Neural cell (in vitro differentiated cells): ENCODE results near the gene SIGLEC9. TPM values are rescaled to one million over a fixed set of nuclear protein-coding genes. Genes with fewer than 3 reads are reported as not detected.

Source experiments
- H2AFZ ChIP-seq: fragments of 200-600, 300-800 bp; sonication (generic), shearing (Covaris generic); 2 replicates; pipeline ENCODE4 v1.6.0; 2014; ENCODE audit warnings: low read depth, mild to moderate bottlenecking, antibody characterized with exemption, low read length, moderate library complexity
- H3F3A ChIP-seq: fragments of 200-600 bp; shearing (Covaris generic); 2 replicates; pipeline ENCODE4 v1.6.1; 2016; ENCODE audit warnings: mild to moderate bottlenecking, moderate library complexity, mixed read lengths, antibody characterized with exemption, low read length; ENCODE audit not compliant: insufficient read depth, poor library complexity, severe bottlenecking
- H3K27ac ChIP-seq: fragments of 200-600, 300-800 bp; sonication (generic), shearing (Covaris generic); 2 replicates; pipeline ENCODE4 v1.5.1; 2014; ENCODE audit warnings: mild to moderate bottlenecking, low read length, moderate library complexity
- H3K27me3 ChIP-seq: fragments of 300-800, 200-600 bp; sonication (generic), shearing (Covaris generic); 2 replicates; pipeline ENCODE4 v1.6.0; 2014; ENCODE audit warnings: mild to moderate bottlenecking, low read depth, low read length, moderate library complexity; ENCODE audit not compliant: insufficient read depth
- H3K36me3 ChIP-seq: fragments of 300-800, 200-600 bp; sonication (generic), shearing (Covaris generic); 2 replicates; pipeline ENCODE4 v1.5.1; 2014; ENCODE audit warnings: mild to moderate bottlenecking, antibody characterized with exemption, low read length, moderate library complexity; ENCODE audit not compliant: insufficient read depth
- H3K4me2 ChIP-seq: fragments of 300-800, 200-600 bp; sonication (generic), shearing (Covaris generic); 2 replicates; pipeline ENCODE4 v1.6.0; 2014; ENCODE audit warnings: mild to moderate bottlenecking, low read length
- H3K4me3 ChIP-seq: fragments of 300-800, 200-600 bp; sonication (generic), shearing (Covaris generic); 2 replicates; pipeline ENCODE4 v1.5.1; 2014; ENCODE audit warnings: mild to moderate bottlenecking, low read length, moderate library complexity
- H3K79me2 ChIP-seq: fragments of 200-600 bp; shearing (Covaris generic); replicated peaks from 2 replicates; pipeline ENCODE4 v1.6.0; 2014; ENCODE audit warnings: mild to moderate bottlenecking, low read length, moderate library complexity; ENCODE audit not compliant: insufficient read depth
- H3K9ac ChIP-seq: fragments of 300-800, 200-600 bp; sonication (generic), shearing (Covaris generic); 2 replicates; pipeline ENCODE4 v1.6.1; 2016; ENCODE audit warnings: mild to moderate bottlenecking, low read length, mixed read lengths
- H3K9me2 ChIP-seq: fragments of 200-600 bp; shearing (Covaris generic); 2 replicates; pipeline ENCODE4 v1.6.1; 2016; ENCODE audit warnings: mild to moderate bottlenecking, low read length, mixed read lengths; ENCODE audit not compliant: insufficient read depth
- H3K9me3 ChIP-seq: fragments of 200-600, 300-800 bp; sonication (generic), shearing (Covaris generic); 2 replicates; pipeline ENCODE4 v1.6.1; 2016; ENCODE audit warnings: mild to moderate bottlenecking, mixed run types, low read length, moderate library complexity, mixed read lengths
- H4K20me1 ChIP-seq: fragments of 200-600 bp; shearing (Covaris generic); 2 replicates; pipeline ENCODE4 v1.6.1; 2016; ENCODE audit warnings: mild to moderate bottlenecking, mixed run types; ENCODE audit not compliant: insufficient read depth
- CTCF ChIP-seq: fragments of 450-650 bp; IDR thresholded peaks from 2 replicates; pipeline ENCODE4 v1.5.1; 2014; ENCODE audit warnings: antibody characterized with exemption, mild to moderate bottlenecking, moderate library complexity; ENCODE audit not compliant: poor library complexity, severe bottlenecking
- EP300 ChIP-seq: fragments of 450-650 bp; conservative IDR thresholded peaks from 2 replicates; pipeline ENCODE4 v1.6.1; 2014; ENCODE audit warnings: antibody characterized with exemption, mild to moderate bottlenecking, moderate library complexity; ENCODE audit not compliant: poor library complexity, severe bottlenecking
- EZH2 ChIP-seq: fragments of 200-600, 300-800 bp; shearing (Covaris generic), sonication (generic); IDR thresholded peaks from 2 replicates; pipeline ENCODE4 v1.6.1; 2014; ENCODE audit warnings: antibody characterized with exemption, low read length, borderline replicate concordance, mild to moderate bottlenecking; ENCODE audit not compliant: insufficient read depth, poor library complexity, severe bottlenecking
- MXI1 ChIP-seq: fragments of 450-650 bp; conservative IDR thresholded peaks from 2 replicates; pipeline ENCODE4 v1.6.1; 2014; ENCODE audit warnings: antibody characterized with exemption, mild to moderate bottlenecking; ENCODE audit not compliant: poor library complexity, severe bottlenecking
- POLR2AphosphoS5 ChIP-seq: IDR thresholded peaks from 2 replicates; pipeline ENCODE4 v1.6.1; 2012
- RAD21 ChIP-seq: fragments of 450-650 bp; conservative IDR thresholded peaks from 2 replicates; pipeline ENCODE4 v1.6.1; 2014; ENCODE audit warnings: antibody characterized with exemption, mild to moderate bottlenecking, moderate library complexity
- REST ChIP-seq: IDR thresholded peaks from 2 replicates; pipeline ENCODE4 v1.6.1; 2012; ENCODE audit warnings: borderline replicate concordance
- SMC3 ChIP-seq: fragments of 450-650 bp; conservative IDR thresholded peaks from 2 replicates; pipeline ENCODE4 v1.6.1; 2014; ENCODE audit warnings: antibody characterized with exemption, mild to moderate bottlenecking, moderate library complexity; ENCODE audit not compliant: poor library complexity
- TAF1 ChIP-seq: IDR thresholded peaks from 2 replicates; pipeline ENCODE4 v1.6.1; 2012; ENCODE audit warnings: low read depth
- polyA plus RNA-seq: library from polyadenylated mRNA; depleted of rRNA; stranded (reverse); fragments of >200 nt; gene quantifications from 2 replicates; pipeline ENCODE4 v1.2.3, GENCODE V29; 2014

Gene SIGLEC9
- polyA plus RNA-seq, 1 donor from 2014 or later: not detected

- no peaks in the 10 kb centered on the region for H3K27me3 ChIP-seq
- no peak overlapping the region for H3K4me3 ChIP-seq
- H3K4me2 ChIP-seq: no peak overlapping the region
- H3K27ac ChIP-seq: no peak overlapping the region
- no peak overlapping the region for H3K9ac ChIP-seq
- H3K79me2 ChIP-seq: no peaks in the 10 kb centered on the region
- H3F3A ChIP-seq: no peaks in the 10 kb centered on the region
- H3K36me3 ChIP-seq: no peaks in the 10 kb centered on the region
- no peak overlapping the region for H2AFZ ChIP-seq
- no peaks in the 10 kb centered on the region for H4K20me1 ChIP-seq
- no peaks in the 10 kb centered on the region for H3K9me2 ChIP-seq
- no peaks in the 10 kb centered on the region for H3K9me3 ChIP-seq
- no peak for TF ChIP-seq MXI1
- TF ChIP-seq POLR2AphosphoS5: no peak
- no peak for TF ChIP-seq SMC3
- TF ChIP-seq EP300: no peak
- TF ChIP-seq REST: no peak
- TF ChIP-seq RAD21: no peak
- TF ChIP-seq TAF1: no peak
Measured at GRCh38 chr19:51097796-51098195, 26.9 kb upstream of the SIGLEC9 start.

GRCh38 chr19:51098365-51099046 is 26.2 kb upstream of the SIGLEC9 start:
- no peaks in the 10 kb centered on the region for H3K79me2 ChIP-seq
- H3F3A ChIP-seq: no peaks in the 10 kb centered on the region
- H3K9me2 ChIP-seq: no peaks in the 10 kb centered on the region
- H3K27me3 ChIP-seq: no peaks in the 10 kb centered on the region
- H2AFZ ChIP-seq: no peak overlapping the region
- H3K27ac ChIP-seq: no peak overlapping the region
- no peak overlapping the region for H3K4me2 ChIP-seq
- no peak overlapping the region for H3K4me3 ChIP-seq
- no peaks in the 10 kb centered on the region for H3K36me3 ChIP-seq
- H4K20me1 ChIP-seq: no peaks in the 10 kb centered on the region
- no peak overlapping the region for H3K9ac ChIP-seq
- H3K9me3 ChIP-seq: no peaks in the 10 kb centered on the region
- TF ChIP-seq CTCF: no peak
- TF ChIP-seq MXI1: no peak
- TF ChIP-seq RAD21: no peak
- no peak for TF ChIP-seq TAF1
- TF ChIP-seq EP300: no peak
- TF ChIP-seq EZH2: no peak
- no peak for TF ChIP-seq SMC3
- TF ChIP-seq POLR2AphosphoS5: no peak
- no peak for TF ChIP-seq REST
